ENCODE results near the gene CEP20. TPM values are rescaled to one million over a fixed set of nuclear protein-coding genes. Genes with fewer than 3 reads are reported as not detected.
"Not testable (repeated sequence)": the region's sequence is repeated elsewhere in the genome, so short reads cannot be mapped to it uniquely, and the experiment has no call there.

The CEP20 gene, protein sequence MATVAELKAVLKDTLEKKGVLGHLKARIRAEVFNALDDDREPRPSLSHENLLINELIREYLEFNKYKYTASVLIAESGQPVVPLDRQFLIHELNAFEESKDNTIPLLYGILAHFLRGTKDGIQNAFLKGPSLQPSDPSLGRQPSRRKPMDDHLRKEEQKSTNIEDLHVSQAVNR
- 10 to 100 TPM; 39.7 to 43.3 (median 40.7) TPM for total RNA-seq

DNA sequence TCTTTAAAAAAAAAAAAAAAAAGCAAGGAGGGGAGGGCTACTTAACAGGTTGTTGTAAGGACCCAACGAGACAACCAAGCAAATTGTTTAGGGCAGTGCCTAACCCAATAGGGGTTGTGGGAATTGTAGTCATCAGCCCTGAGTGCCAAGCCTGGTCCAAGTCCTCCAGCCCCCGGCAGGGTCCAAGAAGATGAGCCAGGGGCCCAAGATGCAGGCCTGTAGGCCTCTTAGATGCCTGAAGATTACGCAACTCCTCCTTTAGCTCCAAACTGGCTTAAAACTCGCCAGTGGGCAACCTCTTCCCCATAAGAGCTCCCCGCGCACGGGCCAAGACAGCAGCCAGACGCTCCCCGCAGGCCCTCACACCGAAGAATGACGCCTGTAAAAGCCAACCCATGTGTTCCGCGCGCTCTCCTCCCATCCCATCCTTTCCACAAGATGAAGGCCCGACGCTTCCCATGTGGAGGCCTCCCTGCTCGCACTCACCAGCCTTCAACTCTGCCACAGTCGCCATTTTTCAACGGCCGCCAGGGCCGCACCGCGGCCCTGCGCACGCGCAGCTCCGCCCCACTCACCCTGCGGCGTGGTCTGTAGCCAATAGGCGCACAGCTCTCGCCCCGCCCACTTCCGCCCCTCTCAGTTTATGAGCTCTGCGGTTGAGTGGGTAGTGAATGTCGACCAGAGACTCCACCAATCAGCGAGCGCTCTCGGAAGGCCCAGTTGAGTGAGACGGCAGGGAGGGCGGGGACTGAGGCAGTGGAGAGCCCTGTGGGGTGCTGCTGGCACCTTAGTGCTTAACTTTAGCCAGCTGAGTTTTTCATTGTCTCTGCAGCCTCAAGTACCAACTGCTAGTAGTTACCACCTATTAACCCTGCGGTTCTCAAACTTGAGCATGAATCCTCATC lies at the start of gene CEP20:
TSS of gene CEP20 (minus strand) at position 532 of the 905 bp plus-strand sequence. CDS start at position 514, 18 bp downstream.
- DNase-seq (ENCODE audit: low spot score in 2 of 2), result peak; percentile 100
- peak within 1 kb of the TSS; percentile 90 for H3K4me3 ChIP-seq (ENCODE audit: low read depth, poor library complexity, severe bottlenecking)
- TF ChIP-seq, protein P1, sequence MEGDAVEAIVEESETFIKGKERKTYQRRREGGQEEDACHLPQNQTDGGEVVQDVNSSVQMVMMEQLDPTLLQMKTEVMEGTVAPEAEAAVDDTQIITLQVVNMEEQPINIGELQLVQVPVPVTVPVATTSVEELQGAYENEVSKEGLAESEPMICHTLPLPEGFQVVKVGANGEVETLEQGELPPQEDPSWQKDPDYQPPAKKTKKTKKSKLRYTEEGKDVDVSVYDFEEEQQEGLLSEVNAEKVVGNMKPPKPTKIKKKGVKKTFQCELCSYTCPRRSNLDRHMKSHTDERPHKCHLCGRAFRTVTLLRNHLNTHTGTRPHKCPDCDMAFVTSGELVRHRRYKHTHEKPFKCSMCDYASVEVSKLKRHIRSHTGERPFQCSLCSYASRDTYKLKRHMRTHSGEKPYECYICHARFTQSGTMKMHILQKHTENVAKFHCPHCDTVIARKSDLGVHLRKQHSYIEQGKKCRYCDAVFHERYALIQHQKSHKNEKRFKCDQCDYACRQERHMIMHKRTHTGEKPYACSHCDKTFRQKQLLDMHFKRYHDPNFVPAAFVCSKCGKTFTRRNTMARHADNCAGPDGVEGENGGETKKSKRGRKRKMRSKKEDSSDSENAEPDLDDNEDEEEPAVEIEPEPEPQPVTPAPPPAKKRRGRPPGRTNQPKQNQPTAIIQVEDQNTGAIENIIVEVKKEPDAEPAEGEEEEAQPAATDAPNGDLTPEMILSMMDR (IDR thresholded peaks at IDR 0.05), result no peak
- TF ChIP-seq POLR2A (IDR thresholded peaks at IDR 0.05), result no peak
- WGBS, 2 donors, result 0 to 1% methylated on average over 35 to 40 of the region's 41 CpGs
- intact Hi-C loops (cut with DNase I; ENCODE audit: low total_unique reads), result no loop called here

DNA sequence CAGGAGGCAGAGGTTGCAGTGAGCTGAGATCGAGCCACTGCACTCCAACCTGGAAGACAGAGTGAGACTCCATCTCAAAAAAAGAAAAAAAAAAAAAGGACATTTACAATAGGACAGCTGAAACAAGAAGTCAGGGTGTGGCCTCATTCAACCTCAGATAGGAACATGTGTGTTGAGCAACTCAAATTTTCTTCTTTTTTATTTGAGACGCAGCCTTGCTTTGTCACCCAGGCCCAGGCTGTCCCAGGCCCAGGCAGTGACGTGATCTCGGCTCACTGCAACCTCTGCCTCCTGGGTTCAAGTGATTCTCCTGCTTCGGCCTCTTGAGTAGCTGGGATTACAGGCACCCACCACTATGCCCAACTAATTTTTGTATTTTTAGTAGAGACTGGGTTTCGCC lies 48.4 kb upstream of the CEP20 start:
- 71 to 89% methylated on average over 6 of the region's 6 CpGs for WGBS, 2 donors
- H3K4me3 ChIP-seq (ENCODE audit: low read depth, poor library complexity, severe bottlenecking); intact Hi-C loops (cut with DNase I; ENCODE audit: low total_unique reads); DNase-seq (ENCODE audit: low spot score in 2 of 2): not testable (repeated sequence)

DNA sequence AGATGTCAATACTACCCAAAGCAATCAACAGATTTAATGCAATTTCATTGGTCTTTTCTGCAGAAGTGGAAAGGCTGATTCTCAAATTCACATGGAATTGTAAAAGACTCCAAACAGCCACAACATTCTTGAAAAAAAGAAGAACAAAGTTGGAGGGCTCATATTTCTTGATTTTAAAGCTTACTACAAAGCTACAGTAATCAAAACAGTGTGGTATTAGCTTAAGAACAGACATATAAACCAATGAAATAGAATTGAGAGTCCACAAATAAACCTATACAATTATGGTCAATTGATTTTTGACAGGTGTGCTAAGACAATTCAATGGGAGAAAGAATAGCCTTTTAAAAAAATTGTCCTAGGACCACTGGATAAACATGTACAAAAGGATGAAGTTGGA lies 46.6 kb upstream of the CEP20 start:
- TF ChIP-seq POLR2A (IDR thresholded peaks at IDR 0.05), result no peak
- TF ChIP-seq, protein P1 (IDR thresholded peaks at IDR 0.05), result no peak
- intact Hi-C loops (cut with DNase I; ENCODE audit: low total_unique reads), result no loop called here
- no peak for DNase-seq (ENCODE audit: low spot score in 2 of 2)
- no peak overlapping the region for H3K4me3 ChIP-seq (ENCODE audit: low read depth, poor library complexity, severe bottlenecking)

DNA sequence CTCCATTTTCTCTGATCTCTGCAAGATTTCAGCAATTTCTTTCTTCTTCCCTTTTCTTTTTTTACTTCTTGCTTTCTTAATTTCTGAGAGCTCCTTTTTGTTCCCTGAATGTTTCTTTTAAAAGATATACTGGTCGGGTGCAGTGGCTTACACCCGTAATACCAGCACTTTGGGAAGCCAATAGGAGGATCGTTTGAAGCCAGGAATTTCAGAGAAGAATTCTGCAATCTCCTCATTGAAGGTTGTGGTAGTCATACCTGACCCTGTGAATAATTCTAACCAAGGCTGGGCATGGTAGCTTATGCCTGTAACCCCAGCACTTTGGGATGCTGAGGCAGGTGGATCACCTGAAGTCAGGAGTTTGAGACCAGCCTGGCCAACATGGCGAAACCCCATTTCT lies 45.4 kb upstream of the CEP20 start:
- WGBS, 2 donors, result 80 to 87% methylated on average over 4 of the region's 4 CpGs
- H3K4me3 ChIP-seq (ENCODE audit: low read depth, poor library complexity, severe bottlenecking), result no peak overlapping the region
- DNase-seq (ENCODE audit: low spot score in 2 of 2), result no peak
- intact Hi-C loops (cut with DNase I; ENCODE audit: low total_unique reads), result no loop called here
- TF ChIP-seq, protein P1 (IDR thresholded peaks at IDR 0.05), result no peak
- TF ChIP-seq POLR2A (IDR thresholded peaks at IDR 0.05), result no peak

DNA sequence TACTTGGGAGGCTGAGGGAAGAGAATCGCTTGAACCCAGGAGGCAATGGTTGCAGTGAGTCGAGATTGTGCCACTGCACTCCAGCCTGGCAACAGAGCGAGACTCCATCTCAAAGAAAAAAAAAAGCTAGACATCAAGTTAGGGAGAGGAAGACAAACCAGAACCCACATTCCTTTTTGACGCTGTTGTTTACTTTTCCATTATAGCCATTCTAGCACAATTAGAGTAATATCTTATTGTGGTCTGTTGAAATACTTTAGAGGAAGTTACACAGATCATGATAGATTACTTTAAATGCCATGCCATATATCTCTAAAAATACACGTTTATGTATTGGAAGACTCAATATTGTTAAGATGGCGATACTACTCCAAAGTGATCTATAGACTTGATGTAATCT lies 44.5 kb upstream of the CEP20 start:
- 82 to 88% methylated on average over 6 of the region's 6 CpGs for WGBS, 2 donors
- no peak for DNase-seq (ENCODE audit: low spot score in 2 of 2)
- H3K4me3 ChIP-seq (ENCODE audit: low read depth, poor library complexity, severe bottlenecking), result no peak overlapping the region
- TF ChIP-seq, protein P1 (IDR thresholded peaks at IDR 0.05), result no peak
- TF ChIP-seq POLR2A (IDR thresholded peaks at IDR 0.05), result no peak
- intact Hi-C loops (cut with DNase I; ENCODE audit: low total_unique reads), result no loop called here

DNA sequence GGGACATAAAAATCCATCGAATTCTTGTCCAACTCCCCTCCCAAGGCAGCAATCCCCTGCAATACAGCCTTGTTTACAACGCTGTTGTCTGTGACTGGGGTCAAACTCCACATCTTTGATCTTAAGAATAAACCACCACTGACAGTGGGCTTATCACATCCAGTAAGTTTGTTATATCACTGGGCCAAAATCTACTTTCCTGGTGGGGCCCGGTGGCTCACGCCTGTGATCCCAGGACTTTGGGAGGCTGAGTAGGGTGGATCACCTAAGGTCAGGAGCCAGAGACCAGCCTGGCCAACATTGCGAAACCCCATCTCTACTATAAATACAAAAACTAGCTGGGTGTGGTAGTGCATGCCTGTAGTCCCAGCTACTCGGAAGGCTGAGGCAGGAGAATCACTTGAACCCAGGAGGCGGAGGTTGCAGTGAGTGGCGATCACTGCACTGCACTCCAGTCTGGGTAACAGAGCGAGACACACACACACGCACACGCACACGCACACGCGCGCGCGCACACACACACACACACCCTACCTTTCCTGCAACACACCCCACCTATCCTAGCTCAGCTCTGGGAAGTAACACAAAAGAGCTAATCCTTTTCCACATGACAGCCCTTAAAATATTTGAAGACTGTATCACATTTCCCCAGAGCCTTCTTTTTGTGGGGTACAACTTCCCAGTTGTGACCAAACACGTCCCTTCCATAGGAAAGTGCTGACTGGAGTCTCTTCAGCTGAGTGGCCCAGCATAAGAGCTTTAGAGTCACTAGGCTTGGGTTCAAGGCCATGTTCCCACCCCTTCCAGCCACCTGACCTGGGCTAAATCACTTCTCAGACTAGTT lies 40.1 kb upstream of the CEP20 start:
- H3K4me3 ChIP-seq (ENCODE audit: low read depth, poor library complexity, severe bottlenecking), result no peak overlapping the region
- WGBS, 2 donors, result 88 to 91% methylated on average over 18 of the region's 18 CpGs
- no peak for TF ChIP-seq POLR2A (IDR thresholded peaks at IDR 0.05)
- TF ChIP-seq, protein P1 (IDR thresholded peaks at IDR 0.05), result no peak
- intact Hi-C loops (cut with DNase I; ENCODE audit: low total_unique reads), result no loop called here
- DNase-seq (ENCODE audit: low spot score in 2 of 2), result no peak

Data from lower leg skin (tissue), 4 donors.